ENCODE results near the gene RAPGEF4. TPM values are rescaled to one million over a fixed set of nuclear protein-coding genes. Genes with fewer than 3 reads are reported as not detected.
"Not testable (repeated sequence)": the region's sequence is repeated elsewhere in the genome, so short reads cannot be mapped to it uniquely, and the experiment has no call there.

Gene RAPGEF4
- total and polyA plus RNA-seq, 5 experiments from 2014 or later: 0.40 to 1.8 (median 1.2) TPM; not detected in 2

GRCh38 chr2:172788871-172789270 lies 53.2 kb downstream of the RAPGEF4 start:
- no peaks in the 10 kb centered on the region for H3K4me1 Mint-ChIP-seq
- no peak overlapping the region for H3K27ac Mint-ChIP-seq
- POLR2A ChIA-PET: no interaction called here
- no peaks in the 10 kb centered on the region for H3K9me3 Mint-ChIP-seq
- ATAC-seq: no peak
- H3K27me3 Mint-ChIP-seq: peaks cover under 1 to 10% (median 2%) of the 10 kb centered on the region in 5 donors
- H3K4me3 Mint-ChIP-seq: no peak overlapping the region
- peaks cover 0 to 2% (median 0%) of the 10 kb centered on the region in 3 donors for H3K36me3 Mint-ChIP-seq
- DNase-seq: no peak

- H3K27me3 Mint-ChIP-seq: peaks cover 0 to 4% (median 0%) of the 10 kb centered on the region in 5 donors
- no peak overlapping the region for H3K27ac Mint-ChIP-seq
- ATAC-seq (no peak), DNase-seq (no peak)
- peaks cover 0 to 2% (median 0%) of the 10 kb centered on the region in 3 donors for H3K36me3 Mint-ChIP-seq
- H3K4me1 Mint-ChIP-seq: peaks cover 0 to 2% (median 0%) of the 10 kb centered on the region in 4 donors
- no peaks in the 10 kb centered on the region for H3K9me3 Mint-ChIP-seq
- no peak overlapping the region for H3K4me3 Mint-ChIP-seq
- POLR2A ChIA-PET: no interaction called here
These were observed 54.8 kb downstream of the RAPGEF4 start for GRCh38 chr2:172790404-172790803.

GRCh38 chr2:172791953-172792352 lies 56.3 kb downstream of the RAPGEF4 start:
- Mint-ChIP-seq H3K4me3 (no peak overlapping the region), H3K27ac (no peak overlapping the region), H3K27me3 (peaks cover 0 to 3% (median 0%) of the 10 kb centered on the region in 5 donors), H3K36me3 (peaks cover 0 to 2% (median 0%) of the 10 kb centered on the region in 3 donors), H3K4me1 (peaks cover 0 to 2% (median 0%) of the 10 kb centered on the region in 4 donors), H3K9me3 (no peaks in the 10 kb centered on the region)
- ATAC-seq: no peak
- POLR2A ChIA-PET: no interaction called here
- no peak for DNase-seq

GRCh38 chr2:172792711-172793110 lies 57.1 kb downstream of the RAPGEF4 start:
- Mint-ChIP-seq H3K36me3 (peaks cover 0 to 2% (median 0%) of the 10 kb centered on the region in 3 donors), H3K4me1 (peaks cover 0 to 2% (median 0%) of the 10 kb centered on the region in 4 donors), H3K4me3 (no peak overlapping the region), H3K27me3 (peaks cover 0 to 3% (median 0%) of the 10 kb centered on the region in 5 donors), H3K27ac (no peak overlapping the region), H3K9me3 (no peaks in the 10 kb centered on the region)
- ATAC-seq: no peak
- POLR2A ChIA-PET: no interaction called here
- no peak for DNase-seq

- ATAC-seq, H3K27ac Mint-ChIP-seq, H3K27me3 Mint-ChIP-seq, H3K4me1 Mint-ChIP-seq, H3K4me3 Mint-ChIP-seq, POLR2A ChIA-PET, DNase-seq: not testable (repeated sequence)
- Mint-ChIP-seq H3K36me3 (peaks cover 0 to 21% (median 20%) of the 10 kb centered on the region in 3 donors), H3K9me3 (peaks cover 0 to 33% (median 9%) of the 10 kb centered on the region in 9 donors)
These were observed 67.7 kb downstream of the RAPGEF4 start for GRCh38 chr2:172803308-172803707.

GRCh38 chr2:172804423-172804822 lies 68.8 kb downstream of the RAPGEF4 start:
- no peak overlapping the region for H3K27ac Mint-ChIP-seq
- H3K4me1 Mint-ChIP-seq: no peaks in the 10 kb centered on the region
- DNase-seq (no peak), ATAC-seq (no peak)
- H3K36me3 Mint-ChIP-seq: peaks cover 0 to 21% (median 20%) of the 10 kb centered on the region in 3 donors
- peaks cover 0 to 3% (median 0%) of the 10 kb centered on the region in 5 donors for H3K27me3 Mint-ChIP-seq
- peaks cover 0 to 33% (median 9%) of the 10 kb centered on the region in 9 donors for H3K9me3 Mint-ChIP-seq
- POLR2A ChIA-PET: no interaction called here
- H3K4me3 Mint-ChIP-seq: no peak overlapping the region

GRCh38 chr2:172806493-172806892 lies 70.8 kb downstream of the RAPGEF4 start:
- peaks cover 0 to 7% (median 1%) of the 10 kb centered on the region in 4 donors for H3K4me1 Mint-ChIP-seq
- POLR2A ChIA-PET: no interaction called here
- peaks cover 0 to 3% (median 0%) of the 10 kb centered on the region in 5 donors for H3K27me3 Mint-ChIP-seq
- peaks cover 0 to 21% (median 20%) of the 10 kb centered on the region in 3 donors for H3K36me3 Mint-ChIP-seq
- DNase-seq (peak in 4 of 10 donors; percentile 2 to 43 (median 27)), ATAC-seq (no peak)
- no peak overlapping the region for H3K27ac Mint-ChIP-seq
- no peak overlapping the region for H3K4me3 Mint-ChIP-seq
- H3K9me3 Mint-ChIP-seq: peaks cover 0 to 27% (median 9%) of the 10 kb centered on the region in 9 donors

GRCh38 chr2:172806996-172807395 lies 71.4 kb downstream of the RAPGEF4 start:
- peaks cover 0 to 23% (median 9%) of the 10 kb centered on the region in 9 donors for H3K9me3 Mint-ChIP-seq
- H3K4me3 Mint-ChIP-seq: no peak overlapping the region
- ATAC-seq: no peak

GRCh38 chr2:172808156-172808555 lies 72.5 kb downstream of the RAPGEF4 start:
- Mint-ChIP-seq H3K4me3 (no peak overlapping the region), H3K36me3 (peaks cover 0 to 10% (median 8%) of the 10 kb centered on the region in 3 donors), H3K9me3 (peaks cover 0 to 11% (median 3%) of the 10 kb centered on the region in 9 donors), H3K27ac (no peak overlapping the region), H3K27me3 (peaks cover 0 to 3% (median 2%) of the 10 kb centered on the region in 5 donors), H3K4me1 (peaks cover 0 to 8% (median 1%) of the 10 kb centered on the region in 4 donors)
- DNase-seq (no peak), ATAC-seq (no peak)
- POLR2A ChIA-PET: no interaction called here

More at GRCh38 chr2:172806996-172807395, 71.4 kb downstream of the RAPGEF4 start:
- Mint-ChIP-seq H3K27me3 (peaks cover 0 to 3% (median 0%) of the 10 kb centered on the region in 5 donors), H3K36me3 (peaks cover 0 to 20% (median 18%) of the 10 kb centered on the region in 3 donors), H3K4me1 (peaks cover 0 to 8% (median 1%) of the 10 kb centered on the region in 4 donors), H3K27ac (no peak overlapping the region)
- DNase-seq: no peak
- POLR2A ChIA-PET: no interaction called here

- POLR2A ChIA-PET: no interaction called here
- peak overlapping the region in 1 of 10 donors; percentile 61 for H3K27ac Mint-ChIP-seq
- peak in 1 of 2 donors; percentile 35 for ATAC-seq
- no peak overlapping the region for H3K4me3 Mint-ChIP-seq
- no peaks in the 10 kb centered on the region for H3K9me3 Mint-ChIP-seq
- H3K36me3 Mint-ChIP-seq: no peaks in the 10 kb centered on the region
- H3K4me1 Mint-ChIP-seq: peaks cover 0 to 8% (median 1%) of the 10 kb centered on the region in 4 donors
- DNase-seq: peak in 4 of 10 donors; percentile 3 to 65 (median 13)
- H3K27me3 Mint-ChIP-seq: peaks cover 0 to 3% (median 0%) of the 10 kb centered on the region in 5 donors
These were observed 75.4 kb downstream of the RAPGEF4 start for GRCh38 chr2:172811027-172811426.

- Mint-ChIP-seq H3K27ac (no peak overlapping the region), H3K36me3 (no peaks in the 10 kb centered on the region), H3K9me3 (no peaks in the 10 kb centered on the region), H3K4me1 (peaks cover 0 to 8% (median 1%) of the 10 kb centered on the region in 4 donors), H3K27me3 (peaks cover 0 to 3% (median 0%) of the 10 kb centered on the region in 5 donors), H3K4me3 (no peak overlapping the region)
- ATAC-seq (no peak), DNase-seq (no peak)
- POLR2A ChIA-PET: no interaction called here
These were observed 76.6 kb downstream of the RAPGEF4 start for GRCh38 chr2:172812158-172812744.

- H3K9me3 Mint-ChIP-seq: no peaks in the 10 kb centered on the region
- DNase-seq (no peak), ATAC-seq (no peak)
- H3K27ac Mint-ChIP-seq: no peak overlapping the region
- POLR2A ChIA-PET: no interaction called here
- H3K27me3 Mint-ChIP-seq: peaks cover 0 to 6% (median 3%) of the 10 kb centered on the region in 5 donors
- H3K4me1 Mint-ChIP-seq: peaks cover 0 to 8% (median 1%) of the 10 kb centered on the region in 4 donors
- no peaks in the 10 kb centered on the region for H3K36me3 Mint-ChIP-seq
- H3K4me3 Mint-ChIP-seq: no peak overlapping the region
These were observed 77.8 kb downstream of the RAPGEF4 start for GRCh38 chr2:172813314-172813888.

- Mint-ChIP-seq H3K4me1 (no peaks in the 10 kb centered on the region), H3K27me3 (peaks cover 0 to 6% (median 3%) of the 10 kb centered on the region in 5 donors), H3K27ac (no peak overlapping the region), H3K36me3 (no peaks in the 10 kb centered on the region), H3K4me3 (no peak overlapping the region), H3K9me3 (no peaks in the 10 kb centered on the region)
- ATAC-seq: no peak
- no peak for DNase-seq
- POLR2A ChIA-PET: no interaction called here
These were observed 81.8 kb downstream of the RAPGEF4 start for GRCh38 chr2:172817411-172817810.
